NCI-H1092 treated with DMSO at 0.1 percent for 48 hours (cell line): Measurements from ENCODE around the gene VTI1B.
"Not testable (repeated sequence)": the region's sequence is repeated elsewhere in the genome, so short reads cannot be mapped to it uniquely, and the experiment has no call there.

Source experiments
- DNase-seq: peaks from one replicate; lab custom pipeline; 2025; lab: John Stamatoyannopoulos, UW

Gene VTI1B

GRCh38 chr14:67674480-67675218, at the start of gene VTI1B:
TSS of gene VTI1B (minus strand) at chr14:67674632. CDS start at chr14:67674489, 143 bp downstream.
- peak; percentile 84 for DNase-seq

GRCh38 chr14:67722293-67722692, 47.9 kb upstream of the VTI1B start:
- DNase-seq: peak; percentile 37

- DNase-seq: no peak
Measured at GRCh38 chr14:67721875-67722274, 47.4 kb upstream of the VTI1B start.

GRCh38 chr14:67719866-67720265, 45.4 kb upstream of the VTI1B start:
- DNase-seq: no peak

GRCh38 chr14:67719385-67719784, 45.0 kb upstream of the VTI1B start:
- DNase-seq: not testable (repeated sequence)

- no peak for DNase-seq
Measured at GRCh38 chr14:67718265-67718664, 43.8 kb upstream of the VTI1B start.

- DNase-seq: no peak
Measured at GRCh38 chr14:67717048-67717447, 42.6 kb upstream of the VTI1B start.

GRCh38 chr14:67710209-67710608, 35.8 kb upstream of the VTI1B start:
- no peak for DNase-seq

GRCh38 chr14:67709796-67710195, 35.4 kb upstream of the VTI1B start:
- DNase-seq: not testable (repeated sequence)

GRCh38 chr14:67709346-67709745, 34.9 kb upstream of the VTI1B start:
- DNase-seq: not testable (repeated sequence)

GRCh38 chr14:67705211-67705610, 30.8 kb upstream of the VTI1B start:
- DNase-seq: no peak

- peak; percentile 82 for DNase-seq
Measured at GRCh38 chr14:67704484-67705089, 30.2 kb upstream of the VTI1B start.

- no peak for DNase-seq
Measured at GRCh38 chr14:67703997-67704396, 29.6 kb upstream of the VTI1B start.

- not testable (repeated sequence) for DNase-seq
Measured at GRCh38 chr14:67701492-67701891, 27.1 kb upstream of the VTI1B start, which contains the start of gene RDH12. TSS of gene RDH12 (plus strand) at chr14:67701886. CDS start at chr14:67722643, 20,757 bp downstream.

GRCh38 chr14:67698179-67698578, 23.7 kb upstream of the VTI1B start:
- DNase-seq: no peak

GRCh38 chr14:67697006-67697405, 22.6 kb upstream of the VTI1B start:
- no peak for DNase-seq

- DNase-seq: peak; percentile 96
Measured at GRCh38 chr14:67695394-67695949, 21.0 kb upstream of the VTI1B start, which contains the start of gene RDH11. TSS of gene RDH11 (minus strand) at chr14:67695764. CDS start at chr14:67695703, 61 bp downstream.

GRCh38 chr14:67694791-67695393, 20.5 kb upstream of the VTI1B start:
- DNase-seq: peak; percentile 71

- no peak for DNase-seq
Measured at GRCh38 chr14:67690011-67690410, 15.6 kb upstream of the VTI1B start.

GRCh38 chr14:67683842-67684241, 9.4 kb upstream of the VTI1B start:
- no peak for DNase-seq

GRCh38 chr14:67680941-67681340, 6.5 kb upstream of the VTI1B start:
- no peak for DNase-seq

- no peak for DNase-seq
Measured at GRCh38 chr14:67680121-67680602, 5.7 kb upstream of the VTI1B start.
